HCT116 (cell line): ENCODE measurements around the gene NOX3. TPM values are rescaled to one million over a fixed set of nuclear protein-coding genes. Genes with fewer than 3 reads are reported as not detected.

Source experiments
- ATAC-seq: fragments of 200-7000 bp; cut with Tn5 transposase; 2 replicates; pipeline ENCODE4 v1.9.1; 2020; ENCODE audit warnings: mild to moderate bottlenecking, moderate library complexity
- BruUV-seq: library from RNA; stranded (reverse); fragments of 400-500 nt; replicated peaks from 2 replicates; lab custom pipeline; 2021; lab: Mats Ljungman, UMichigan
- CTCF ChIA-PET: fragments of 300-600 bp; sonication (Branson Sonifier 250); formaldehyde crosslinking; loops from one replicate; lab custom pipeline; 2021; ENCODE audit warnings: antibody characterized with exemption; lab: Charles Lee
- POLR2A ChIA-PET: fragments of 300-600, 350-600 bp; sonication (Branson Sonifier 250); formaldehyde crosslinking; loops from one replicate; lab custom pipeline; 2021; ENCODE audit warnings: antibody characterized with exemption; lab: Charles Lee
- RAD21 ChIA-PET, 2 experiments: fragments of 300-600 bp; sonication (Branson Sonifier 250); formaldehyde crosslinking; loops; one replicate each; lab custom pipeline; 2023; ENCODE audit warnings: low total read pairs in 2 of 2; ENCODE audit not compliant: uncharacterized antibody in 2 of 2, unreplicated experiment in 2 of 2, low non-redundant PET in 1 of 2; lab: Charles Lee
- DNase-seq: peaks from one replicate; pipeline ENCODE4 v3.0.0-alpha.2; 2010; ENCODE audit warnings: low read depth, low spot score
- H2AFZ ChIP-seq: fragments of 200-600 bp; shearing (Covaris generic), sonication (generic); 2 replicates; pipeline ENCODE4 v1.6.1; 2017; ENCODE audit warnings: low read depth, mixed run types, mixed read lengths, antibody characterized with exemption, low read length; ENCODE audit not compliant: poor library complexity, severe bottlenecking
- H3K27ac ChIP-seq: 2 replicates; pipeline ENCODE4 v1.5.1; 2012; ENCODE audit warnings: low read depth, low read length
- H3K27me3 ChIP-seq: fragments of 200-600 bp; sonication (generic); 2 replicates; pipeline ENCODE4 v1.6.1; 2016; ENCODE audit warnings: mixed run types, low read length, mixed read lengths; ENCODE audit not compliant: insufficient read depth
- H3K36me3 ChIP-seq, 2 experiments: fragments of 200-500 bp in 1 of 2; fragments of 200-600 bp in 1 of 2; sonication (Bioruptor generic) in 1 of 2; sonication (generic) in 1 of 2; 2 replicates each; pipeline versions ENCODE4 v1.5.1 to v1.6.1; 2014 to 2016; ENCODE audit warnings: low read length in 2 of 2, inconsistent platforms in 1 of 2, mixed read lengths in 1 of 2, mixed run types in 1 of 2; ENCODE audit not compliant: insufficient read depth in 2 of 2, control insufficient read depth in 1 of 2
- H3K4me1 ChIP-seq, 2 experiments: fragments of 200-600 bp in 1 of 2; sonication (generic) in 1 of 2; 2 replicates each; pipeline versions ENCODE4 v1.5.1 to v1.6.1; 2012 to 2017; ENCODE audit warnings: low read length in 2 of 2, inconsistent platforms in 1 of 2, mild to moderate bottlenecking in 1 of 2, mixed read lengths in 1 of 2, mixed run types in 1 of 2, moderate library complexity in 1 of 2; ENCODE audit not compliant: insufficient read depth in 2 of 2, control insufficient read depth in 1 of 2
- H3K4me2 ChIP-seq: fragments of 200-600 bp; sonication (generic); 2 replicates; pipeline ENCODE4 v1.6.1; 2017; ENCODE audit warnings: mixed run types, low read length, mixed read lengths
- H3K4me3 ChIP-seq, 2 experiments: fragments of 200-600 bp in 1 of 2; sonication (generic) in 1 of 2; replicated peaks in 1 of 2; 2 replicates each; pipeline ENCODE4 v1.5.1; 2011 to 2016; ENCODE audit warnings: low read length in 2 of 2, control low read depth in 1 of 2, low read depth in 1 of 2, mild to moderate bottlenecking in 1 of 2, mixed read lengths in 1 of 2, mixed run types in 1 of 2
- H3K79me2 ChIP-seq: fragments of 200-600 bp; sonication (generic); 2 replicates; pipeline ENCODE4 v1.6.1; 2017; ENCODE audit warnings: mild to moderate bottlenecking, mixed run types, low read length, moderate library complexity, mixed read lengths; ENCODE audit not compliant: insufficient read depth
- H3K9ac ChIP-seq: fragments of 200-600 bp; sonication (generic); 2 replicates; pipeline ENCODE4 v1.6.1; 2016; ENCODE audit warnings: low read length, mixed read lengths
- H3K9me2 ChIP-seq: fragments of 200-600 bp; sonication (generic), shearing (Covaris generic); 2 replicates; pipeline ENCODE4 v1.6.1; 2017; ENCODE audit warnings: mixed run types, mild to moderate bottlenecking, moderate library complexity; ENCODE audit not compliant: insufficient read depth
- H3K9me3 ChIP-seq, 2 experiments: fragments of 200-500 bp in 1 of 2; fragments of 200-600 bp in 1 of 2; sonication (Bioruptor generic) in 1 of 2; sonication (generic) in 1 of 2; 2 replicates each; pipeline ENCODE4 v1.6.1; 2014 to 2017; ENCODE audit warnings: low read length in 2 of 2, mixed read lengths in 2 of 2, inconsistent platforms in 1 of 2, low read depth in 1 of 2, mild to moderate bottlenecking in 1 of 2, mixed run types in 1 of 2, moderate library complexity in 1 of 2; ENCODE audit not compliant: control insufficient read depth in 1 of 2, insufficient read depth in 1 of 2
- H4K20me1 ChIP-seq: fragments of 200-600 bp; sonication (generic), shearing (Covaris generic); 2 replicates; pipeline ENCODE4 v1.6.1; 2017; ENCODE audit warnings: mixed run types, mild to moderate bottlenecking, moderate library complexity; ENCODE audit not compliant: insufficient read depth
- CBX3 ChIP-seq: IDR thresholded peaks from 2 replicates; pipeline ENCODE4 v1.6.1; 2012; ENCODE audit warnings: low read depth
- CEBPB ChIP-seq: IDR thresholded peaks from 2 replicates; pipeline ENCODE4 v1.6.1; 2012; ENCODE audit warnings: low read depth
- JUND ChIP-seq: IDR thresholded peaks from 2 replicates; pipeline ENCODE4 v1.6.1; 2012
- SP1 ChIP-seq: IDR thresholded peaks from 2 replicates; pipeline ENCODE4 v1.6.1; 2012; ENCODE audit warnings: low read depth
- ZNF274 ChIP-seq: fragments of 200-500 bp; sonication (Bioruptor generic); IDR thresholded peaks from 2 replicates; pipeline ENCODE4 v1.6.1; 2014; ENCODE audit warnings: mild to moderate bottlenecking, low read depth, low read length, inconsistent platforms
- intact Hi-C: fragments of 100-400 bp; cut with micrococcal nuclease; formaldehyde crosslinking; loops from 2 replicates; pipeline ENCODE4 v1.10.0; 2022
- total RNA-seq: library from RNA; stranded (reverse); gene quantifications from one replicate; pipeline ENCODE4 v1.2.1, GENCODE V29; 2021; ENCODE audit not compliant: unreplicated experiment
- TF ChIP-seq, protein P1 (sequence below): IDR thresholded peaks from 2 replicates; pipeline ENCODE4 v1.6.1; 2011; ENCODE audit warnings: mild to moderate bottlenecking, low read length, moderate library complexity; ENCODE audit not compliant: insufficient replicate concordance; ENCODE audit errors: extremely low read depth
- TF ChIP-seq, protein P2 (sequence below): IDR thresholded peaks from 2 replicates; pipeline ENCODE4 v1.6.1; 2012
- TF ChIP-seq, protein P3 (sequence below): IDR thresholded peaks from 2 replicates; pipeline ENCODE4 v1.6.1; 2012

The NOX3 gene
- total RNA-seq, 1 experiment from 2014 or later, result not detected

DNA sequence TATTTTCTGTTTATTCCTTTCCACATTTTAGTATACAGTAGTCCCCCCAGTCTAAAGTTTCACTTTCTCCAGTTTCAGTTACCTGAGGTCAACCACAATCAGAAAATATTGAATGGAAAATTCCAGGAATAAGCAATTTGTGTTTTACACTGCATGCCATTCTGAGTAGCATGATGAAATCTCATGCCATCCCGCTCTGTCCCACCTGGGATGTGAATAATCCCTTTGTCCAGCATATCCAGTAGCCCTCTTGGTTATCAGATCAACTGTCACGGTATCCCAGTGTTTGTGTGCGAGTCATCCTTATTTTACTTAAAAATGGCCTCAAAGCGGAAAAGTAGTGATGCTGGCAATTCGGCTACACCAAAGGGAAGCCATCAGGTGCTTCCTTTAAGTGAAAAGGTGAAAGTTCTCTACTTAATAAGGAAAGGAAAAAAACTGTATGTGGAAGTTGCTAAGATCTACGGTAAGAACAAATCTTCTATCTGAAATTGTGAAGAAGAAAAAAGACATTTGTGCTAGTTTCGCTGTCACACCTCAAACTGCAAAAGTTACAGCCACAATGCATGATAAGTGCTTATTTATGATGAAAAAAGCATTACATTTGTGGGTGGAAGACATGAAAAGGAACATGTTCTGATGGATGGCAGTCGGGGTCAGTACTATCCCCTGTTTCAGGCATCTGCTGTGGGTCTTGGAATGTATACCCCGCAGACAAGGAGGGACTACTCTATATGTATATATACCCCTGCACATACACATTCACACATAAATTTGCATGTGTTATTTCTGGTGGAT, 11.3 kb downstream of the NOX3 start:
- H3K4me3 ChIP-seq, result no peak overlapping the region
- no peak overlapping the region for H3K9ac ChIP-seq
- no peaks in the 10 kb centered on the region for H3K36me3 ChIP-seq
- POLR2A ChIA-PET, result no interaction called here
- H3K4me1 ChIP-seq, result peaks cover 0 to 8% of the 10 kb centered on the region in 2 experiments; a peak in 2 of 4 replicates
- H4K20me1 ChIP-seq, result no peaks in the 10 kb centered on the region
- CTCF ChIA-PET, result no interaction called here
- no TSS peak for BruUV-seq
- H3K9me2 ChIP-seq, result no peaks in the 10 kb centered on the region
- H3K4me2 ChIP-seq, result peak overlapping the region; percentile 40
- DNase-seq (peak; percentile 63), ATAC-seq (peak; percentile 67)
- no peaks in the 10 kb centered on the region for H3K79me2 ChIP-seq
- TF ChIP-seq, protein P1, sequence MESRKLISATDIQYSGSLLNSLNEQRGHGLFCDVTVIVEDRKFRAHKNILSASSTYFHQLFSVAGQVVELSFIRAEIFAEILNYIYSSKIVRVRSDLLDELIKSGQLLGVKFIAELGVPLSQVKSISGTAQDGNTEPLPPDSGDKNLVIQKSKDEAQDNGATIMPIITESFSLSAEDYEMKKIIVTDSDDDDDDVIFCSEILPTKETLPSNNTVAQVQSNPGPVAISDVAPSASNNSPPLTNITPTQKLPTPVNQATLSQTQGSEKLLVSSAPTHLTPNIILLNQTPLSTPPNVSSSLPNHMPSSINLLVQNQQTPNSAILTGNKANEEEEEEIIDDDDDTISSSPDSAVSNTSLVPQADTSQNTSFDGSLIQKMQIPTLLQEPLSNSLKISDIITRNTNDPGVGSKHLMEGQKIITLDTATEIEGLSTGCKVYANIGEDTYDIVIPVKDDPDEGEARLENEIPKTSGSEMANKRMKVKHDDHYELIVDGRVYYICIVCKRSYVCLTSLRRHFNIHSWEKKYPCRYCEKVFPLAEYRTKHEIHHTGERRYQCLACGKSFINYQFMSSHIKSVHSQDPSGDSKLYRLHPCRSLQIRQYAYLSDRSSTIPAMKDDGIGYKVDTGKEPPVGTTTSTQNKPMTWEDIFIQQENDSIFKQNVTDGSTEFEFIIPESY, result no peak
- TF ChIP-seq ZNF274 (no peak), CBX3 (0 out of 2 replicates have a peak, but pooled peaks have one; percentile 25), CEBPB (peak; percentile 87), SP1 (peak; percentile 63), JUND (peak; percentile 39; the same call in 1 of the 2 replicates)
- TF ChIP-seq, protein P2, sequence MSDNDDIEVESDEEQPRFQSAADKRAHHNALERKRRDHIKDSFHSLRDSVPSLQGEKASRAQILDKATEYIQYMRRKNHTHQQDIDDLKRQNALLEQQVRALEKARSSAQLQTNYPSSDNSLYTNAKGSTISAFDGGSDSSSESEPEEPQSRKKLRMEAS, result peak; percentile 34; the same call in 1 of the 2 replicates
- TF ChIP-seq, protein P3, sequence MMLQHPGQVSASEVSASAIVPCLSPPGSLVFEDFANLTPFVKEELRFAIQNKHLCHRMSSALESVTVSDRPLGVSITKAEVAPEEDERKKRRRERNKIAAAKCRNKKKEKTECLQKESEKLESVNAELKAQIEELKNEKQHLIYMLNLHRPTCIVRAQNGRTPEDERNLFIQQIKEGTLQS, result peak; percentile 45; the same call in 1 of the 2 replicates
- no peaks in the 10 kb centered on the region for H3K9me3 ChIP-seq
- no peak overlapping the region for H3K27ac ChIP-seq
- H2AFZ ChIP-seq, result no peak overlapping the region
- RAD21 ChIA-PET, result no interaction called here
- H3K27me3 ChIP-seq, result no peaks in the 10 kb centered on the region
- intact Hi-C loops, result no loop called here
